Gastrocnemius medialis (tissue), 4 donors: ENCODE data around the gene STXBP2. TPM values are rescaled to one million over a fixed set of nuclear protein-coding genes. Genes with fewer than 3 reads are reported as not detected.

Source experiments
- ATAC-seq, 2 donors: fragments of 150-250 bp; one replicate each; pipeline ENCODE4 v1.9.1; 2016
- DNase-seq, 2 donors: peaks; one replicate each; pipeline ENCODE4 v3.0.0-alpha.2; 2019
- H3K27ac ChIP-seq, 4 donors: fragments of 200-600 bp; sonication (generic); 1 replicate in 1 of 4; 2 replicates in 3 of 4; pipeline ENCODE4 v1.5.1; 2016 to 2018; ENCODE audit warnings: mild to moderate bottlenecking in 2 of 4, moderate library complexity in 1 of 4
- H3K27me3 ChIP-seq, 3 donors: fragments of 200-600 bp; sonication (generic) in 2 of 3; 1 replicate in 1 of 3; 2 replicates in 2 of 3; pipeline versions ENCODE4 v1.5.1 to v1.6.0; 2016 to 2019; ENCODE audit warnings: mild to moderate bottlenecking in 1 of 3, moderate library complexity in 1 of 3
- H3K36me3 ChIP-seq, 2 donors: fragments of 200-600 bp; sonication (generic) in 1 of 2; one replicate each; pipeline ENCODE4 v1.5.1; 2017 to 2018
- H3K4me1 ChIP-seq, 2 donors: fragments of 200-600 bp; sonication (generic) in 1 of 2; one replicate each; pipeline ENCODE4 v1.5.1; 2016 to 2017; ENCODE audit warnings: mild to moderate bottlenecking in 2 of 2
- H3K4me3 ChIP-seq, 4 donors: fragments of 200-600 bp; sonication (generic) in 3 of 4; 1 replicate in 1 of 4; 2 replicates in 3 of 4; pipeline ENCODE4 v1.5.1; 2016 to 2019; ENCODE audit warnings: mild to moderate bottlenecking in 2 of 4
- H3K9me3 ChIP-seq, 3 donors: fragments of 200-600 bp; sonication (generic) in 2 of 3; 1 replicate in 1 of 3; 2 replicates in 2 of 3; pipeline ENCODE4 v1.5.1; 2016 to 2019
- CTCF ChIP-seq, 5 experiments: fragments of 450-650 bp in 3 of 5; fragments of 200-600 bp in 2 of 5; sonication (generic) in 2 of 5; IDR thresholded peaks in 4 of 5; conservative IDR thresholded peaks in 1 of 5; 1 replicate in 4 of 5; 2 replicates in 1 of 5; pipeline ENCODE4 v1.5.1; 2016 to 2019; ENCODE audit warnings: antibody characterized with exemption in 5 of 5, mild to moderate bottlenecking in 3 of 5, moderate library complexity in 3 of 5
- POLR2A ChIP-seq, 2 donors: fragments of 450-650 bp; IDR thresholded peaks; one replicate each; pipeline ENCODE4 v1.6.1; 2017; ENCODE audit warnings: antibody characterized with exemption in 2 of 2, mild to moderate bottlenecking in 2 of 2, moderate library complexity in 2 of 2
- in situ Hi-C, 4 donors: fragments of 200-750 bp; cut with MboI; loops; one replicate each; pipeline versions ENCODE4 v1.15.0 to v1.8.0; 2017; ENCODE audit warnings: low sequenced_read_pairs in 4 of 4
- intact Hi-C: fragments of 100-400 bp; cut with DNase I; formaldehyde crosslinking; loops from one replicate; pipeline ENCODE4 v1.15.1; 2023; ENCODE audit warnings: low total_unique reads
- total RNA-seq, 4 donors: library from RNA; depleted of rRNA; stranded (reverse); fragments of >200 nt; gene quantifications; one replicate each; pipeline versions ENCODE4 v1.1.0 to v1.2.3, GENCODE V29; 2016

Gene STXBP2
- total RNA-seq, 4 donors from 2014 or later: 0.87 to 3.7 (median 2.8) TPM

GRCh38 chr19:7618348-7618747 lies 18.6 kb upstream of the STXBP2 start:
- peak; percentile 30 to 45 for ATAC-seq
- Histone ChIP-seq H3K36me3 (peaks cover 2 to 40% of the 10 kb centered on the region in 2 donors), H3K27me3 (no peaks in the 10 kb centered on the region), H3K9me3 (no peaks in the 10 kb centered on the region), H3K27ac (peak overlapping the region in 2 of 4 donors; percentile 55 to 59), H3K4me3 (no peak overlapping the region), H3K4me1 (peaks cover 7 to 15% of the 10 kb centered on the region in 2 donors)
- intact Hi-C loops: no loop called here
- DNase-seq: peak in 1 of 2 donors; percentile 38
- TF ChIP-seq POLR2A (IDR thresholded peaks at IDR 0.05) (no peak), CTCF (IDR thresholded peaks at IDR 0.05 in 4 of 5, conservative IDR thresholded peaks at IDR 0.05 in 1 of 5) (no peak)
- in situ Hi-C loops: no loop called here

GRCh38 chr19:7618771-7619510 lies 18.0 kb upstream of the STXBP2 start:
- peak overlapping the region in 2 of 4 donors; percentile 55 to 59 for H3K27ac ChIP-seq
- H3K4me1 ChIP-seq: peaks cover 7 to 15% of the 10 kb centered on the region in 2 donors
- intact Hi-C loops (no loop called here), in situ Hi-C loops (no loop called here)
- H3K27me3 ChIP-seq: no peaks in the 10 kb centered on the region
- TF ChIP-seq CTCF (IDR thresholded peaks at IDR 0.05 in 4 of 5, conservative IDR thresholded peaks at IDR 0.05 in 1 of 5) (no peak), POLR2A (IDR thresholded peaks at IDR 0.05) (no peak)
- DNase-seq (peak in 1 of 2 donors; percentile 30), ATAC-seq (peak in 1 of 2 donors; percentile 26)
- H3K9me3 ChIP-seq: no peaks in the 10 kb centered on the region
- no peak overlapping the region for H3K4me3 ChIP-seq
- H3K36me3 ChIP-seq: peaks cover 2 to 45% of the 10 kb centered on the region in 2 donors

- H3K4me3 ChIP-seq: no peak overlapping the region
- intact Hi-C loops: loop anchor here (10.0 kb wide), 1 partner anchor 885 kb away; the partner anchor contains the start of genes GPR108 and TRIP10
- no peaks in the 10 kb centered on the region for H3K9me3 ChIP-seq
- H3K4me1 ChIP-seq: peaks cover 7 to 15% of the 10 kb centered on the region in 2 donors
- no peak for TF ChIP-seq CTCF (IDR thresholded peaks at IDR 0.05 in 4 of 5, conservative IDR thresholded peaks at IDR 0.05 in 1 of 5)
- TF ChIP-seq POLR2A (IDR thresholded peaks at IDR 0.05): no peak
- in situ Hi-C loops: no loop called here
- ATAC-seq (no peak), DNase-seq (no peak)
- no peaks in the 10 kb centered on the region for H3K27me3 ChIP-seq
- peak overlapping the region in 1 of 4 donors; percentile 59 for H3K27ac ChIP-seq
- peaks cover 2 to 54% of the 10 kb centered on the region in 2 donors for H3K36me3 ChIP-seq
These were observed 17.1 kb upstream of the STXBP2 start for GRCh38 chr19:7619671-7620441.

- TF ChIP-seq CTCF (IDR thresholded peaks at IDR 0.05 in 4 of 5, conservative IDR thresholded peaks at IDR 0.05 in 1 of 5) (no peak), POLR2A (IDR thresholded peaks at IDR 0.05) (no peak)
- peaks cover 2 to 63% of the 10 kb centered on the region in 2 donors for H3K36me3 ChIP-seq
- no peak for ATAC-seq
- no peak overlapping the region for H3K27ac ChIP-seq
- H3K9me3 ChIP-seq: no peaks in the 10 kb centered on the region
- in situ Hi-C loops: no loop called here
- intact Hi-C loops: loop anchor here (10.0 kb wide), 1 partner anchor 886 kb away; the partner anchor contains the start of genes GPR108 and TRIP10
- no peaks in the 10 kb centered on the region for H3K27me3 ChIP-seq
- H3K4me1 ChIP-seq: peaks cover 7 to 15% of the 10 kb centered on the region in 2 donors
- no peak overlapping the region for H3K4me3 ChIP-seq
- no peak for DNase-seq
These were observed 16.2 kb upstream of the STXBP2 start for GRCh38 chr19:7620442-7621412.
